NCI-H1105 (cell line): ENCODE measurements around the gene HOXC4.
"Not testable (repeated sequence)": the region's sequence is repeated elsewhere in the genome, so short reads cannot be mapped to it uniquely, and the experiment has no call there.

Experiments used
- DNase-seq: peaks from one replicate; lab custom pipeline; 2025; lab: John Stamatoyannopoulos, UW

Gene HOXC4

GRCh38 chr12:54041097-54041690 is 12.4 kb upstream of the HOXC4 start:
- DNase-seq = no peak

GRCh38 chr12:54042033-54042432 is 11.6 kb upstream of the HOXC4 start:
- not testable (repeated sequence) for DNase-seq

GRCh38 chr12:54042970-54043853 is 10.4 kb upstream of the HOXC4 start:
- no peak for DNase-seq

GRCh38 chr12:54044425-54045103 is 9.1 kb upstream of the HOXC4 start:
- DNase-seq = no peak

GRCh38 chr12:54045401-54045800 is 8.2 kb upstream of the HOXC4 start:
- no peak for DNase-seq

GRCh38 chr12:54045868-54046521 is 7.6 kb upstream of the HOXC4 start:
- DNase-seq = no peak

- no peak for DNase-seq
Measured at GRCh38 chr12:54046809-54047159, 6.9 kb upstream of the HOXC4 start.

- DNase-seq = no peak
Measured at GRCh38 chr12:54047160-54047963, 6.3 kb upstream of the HOXC4 start.

GRCh38 chr12:54047964-54048303 is 5.7 kb upstream of the HOXC4 start:
- DNase-seq = no peak

- DNase-seq = no peak
Measured at GRCh38 chr12:54048406-54049093, 5.1 kb upstream of the HOXC4 start.

GRCh38 chr12:54049108-54049507 is 4.5 kb upstream of the HOXC4 start:
- DNase-seq = no peak

GRCh38 chr12:54050482-54050810 is 3.2 kb upstream of the HOXC4 start:
- no peak for DNase-seq

- no peak for DNase-seq
Measured at GRCh38 chr12:54051026-54051842, 2.4 kb upstream of the HOXC4 start.

GRCh38 chr12:54051874-54052437 is 1.7 kb upstream of the HOXC4 start:
- peak; percentile 38 for DNase-seq

GRCh38 chr12:54052438-54053002 is 1.1 kb upstream of the HOXC4 start:
- no peak for DNase-seq

- no peak for DNase-seq
Measured at GRCh38 chr12:54053003-54053750, 458 bp upstream of the HOXC4 start.

- no peak for DNase-seq
Measured at GRCh38 chr12:54054742-54055194, 1.1 kb downstream of the HOXC4 start.

GRCh38 chr12:54055552-54055951 is 1.9 kb downstream of the HOXC4 start:
- DNase-seq = no peak

- DNase-seq = no peak
Measured at GRCh38 chr12:54056110-54056509, 2.5 kb downstream of the HOXC4 start.
